Duodenal mucosa (tissue), 2 donors: ENCODE measurements around the gene DOK3.

Experiments used
- H3K27ac ChIP-seq: one replicate; pipeline ENCODE4 v1.7.0; 2013; ENCODE audit warnings: low read depth, low read length
- H3K27me3 ChIP-seq, 2 donors: one replicate each; pipeline ENCODE4 v1.7.0; 2013; ENCODE audit warnings: low read length in 2 of 2, control low read depth in 1 of 2; ENCODE audit not compliant: insufficient read depth in 2 of 2, control insufficient read depth in 1 of 2
- H3K36me3 ChIP-seq, 2 donors: one replicate each; pipeline ENCODE4 v1.7.0; 2013; ENCODE audit warnings: low read length in 2 of 2, control low read depth in 1 of 2; ENCODE audit not compliant: insufficient read depth in 2 of 2, control insufficient read depth in 1 of 2
- H3K4me1 ChIP-seq, 2 donors: one replicate each; pipeline ENCODE4 v1.7.0; 2013; ENCODE audit warnings: low read length in 2 of 2, control low read depth in 1 of 2; ENCODE audit not compliant: insufficient read depth in 2 of 2, control insufficient read depth in 1 of 2
- H3K4me3 ChIP-seq, 2 donors: one replicate each; pipeline ENCODE4 v1.7.0; 2013; ENCODE audit warnings: low read length in 2 of 2, low read depth in 1 of 2
- H3K9ac ChIP-seq, 2 donors: one replicate each; pipeline ENCODE4 v1.7.0; 2013; ENCODE audit warnings: low read length in 2 of 2, low read depth in 1 of 2
- H3K9me3 ChIP-seq, 2 donors: one replicate each; pipeline ENCODE4 v1.7.0; 2013; ENCODE audit warnings: low read length in 2 of 2, control low read depth in 1 of 2; ENCODE audit not compliant: control insufficient read depth in 1 of 2

Gene DOK3

DNA sequence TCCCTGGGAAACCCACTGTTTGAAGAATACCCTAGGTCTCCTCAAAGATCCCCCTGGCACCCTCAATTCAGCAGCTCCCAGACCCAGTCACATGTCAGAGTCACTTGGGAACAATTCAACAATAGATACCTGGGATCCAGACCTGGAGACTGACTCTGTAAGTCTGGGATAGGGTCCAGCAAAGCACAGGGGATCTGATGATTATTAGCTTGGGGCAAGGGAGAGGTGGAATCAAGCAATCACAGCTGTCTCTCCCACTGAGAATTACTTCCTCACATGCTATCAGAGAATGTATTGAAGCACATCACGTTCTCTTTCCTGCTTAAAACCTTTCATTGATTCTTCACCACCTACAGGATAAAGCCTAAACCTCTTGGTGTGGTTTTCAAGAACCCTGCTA is 38.9 kb upstream of the DOK3 start:
- no peak overlapping the region for H3K4me3 ChIP-seq
- H3K27me3 ChIP-seq = no peaks in the 10 kb centered on the region
- peaks cover 17 to 29% of the 10 kb centered on the region in 2 donors for H3K4me1 ChIP-seq
- H3K9me3 ChIP-seq = no peaks in the 10 kb centered on the region
- no peak overlapping the region for H3K27ac ChIP-seq
- H3K36me3 ChIP-seq = peaks cover 0 to 15% of the 10 kb centered on the region in 2 donors
- H3K9ac ChIP-seq = no peak overlapping the region

DNA sequence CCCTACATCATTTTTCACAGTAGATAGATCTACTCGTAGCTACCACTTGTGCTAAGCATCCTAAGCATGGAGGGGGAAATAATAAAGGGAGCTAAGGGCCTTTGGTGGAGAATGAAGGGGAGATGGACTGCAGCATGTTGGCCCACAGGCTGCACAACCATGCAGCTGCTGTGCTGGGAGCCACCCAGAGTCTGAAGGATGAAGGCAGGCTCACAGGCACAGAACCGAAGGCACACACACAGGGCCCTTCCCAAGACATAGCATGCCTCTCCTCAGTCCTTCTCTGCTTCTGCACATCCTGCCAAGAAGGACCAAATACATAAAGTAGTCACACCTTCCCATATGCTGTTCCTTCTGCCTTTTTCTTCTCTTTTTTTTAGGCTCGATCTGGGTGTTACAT is 38.1 kb upstream of the DOK3 start:
- peaks cover 9 to 21% of the 10 kb centered on the region in 2 donors for H3K4me1 ChIP-seq
- H3K4me3 ChIP-seq = no peak overlapping the region
- no peaks in the 10 kb centered on the region for H3K27me3 ChIP-seq
- peaks cover 0 to 15% of the 10 kb centered on the region in 2 donors for H3K36me3 ChIP-seq
- H3K9ac ChIP-seq = no peak overlapping the region
- no peaks in the 10 kb centered on the region for H3K9me3 ChIP-seq
- no peak overlapping the region for H3K27ac ChIP-seq

DNA sequence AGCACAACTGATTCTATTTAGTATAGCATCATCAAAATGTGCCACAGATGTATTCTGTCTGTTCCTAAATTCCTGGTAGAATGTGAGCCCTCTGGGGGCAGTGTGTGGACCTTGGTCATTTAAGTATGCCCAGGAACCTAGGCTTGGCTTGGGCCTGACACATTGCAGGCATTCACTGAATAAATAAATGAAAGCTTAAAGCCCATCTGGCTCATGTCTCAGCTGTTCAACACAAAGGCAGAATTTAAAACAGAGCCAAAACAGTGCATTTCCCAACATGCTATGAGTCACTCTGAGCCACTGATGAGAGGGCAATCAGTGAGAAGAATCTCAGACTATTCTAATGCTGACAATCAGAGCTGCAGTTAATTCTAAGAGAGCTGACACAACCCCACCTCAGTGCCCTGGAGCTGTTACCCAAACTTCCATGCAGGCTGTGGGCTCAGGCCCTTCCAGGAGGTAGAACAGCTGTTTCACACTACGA is 36.7 kb upstream of the DOK3 start:
- Histone ChIP-seq H3K4me1 (peaks cover 4 to 15% of the 10 kb centered on the region in 2 donors), H3K27ac (peak overlapping the region; percentile 32), H3K27me3 (no peaks in the 10 kb centered on the region), H3K4me3 (no peak overlapping the region), H3K9me3 (no peaks in the 10 kb centered on the region), H3K36me3 (peaks cover 4 to 13% of the 10 kb centered on the region in 2 donors), H3K9ac (no peak overlapping the region)

DNA sequence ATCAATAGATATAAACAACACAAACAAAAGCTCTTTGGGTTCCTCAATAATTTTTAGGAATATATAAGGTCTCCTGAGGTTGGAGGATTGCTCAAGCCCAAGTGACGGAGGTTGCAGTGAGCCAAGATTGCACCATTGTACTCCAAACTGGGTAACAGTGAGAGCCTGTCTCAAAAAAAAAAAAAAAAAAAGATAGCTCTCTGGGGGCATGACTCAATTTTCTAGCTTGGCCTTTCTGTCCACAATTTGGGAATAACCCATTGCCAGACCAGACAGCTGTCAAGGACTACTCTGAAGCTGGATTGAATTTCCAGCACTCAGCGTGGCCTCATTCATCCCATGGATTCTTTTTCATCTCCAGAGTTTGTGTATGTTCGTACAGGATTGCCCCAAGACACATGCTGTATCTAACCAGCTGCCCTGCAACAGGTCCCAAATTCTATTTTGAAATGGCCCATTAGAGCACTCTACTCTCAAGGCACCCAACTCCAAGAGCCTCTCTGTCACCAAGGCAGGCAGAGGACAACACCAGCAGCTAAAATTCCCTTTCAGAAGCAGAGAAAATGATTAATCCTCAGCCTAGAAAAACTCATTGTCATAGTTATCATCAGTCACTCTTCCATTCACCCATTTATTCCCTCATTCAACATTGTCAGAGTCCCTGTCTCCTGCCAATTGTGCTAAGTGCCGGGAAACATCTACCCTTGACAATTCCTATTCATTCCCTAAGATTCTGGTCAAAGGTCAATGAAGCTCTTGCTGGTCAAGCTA is 36.0 kb upstream of the DOK3 start:
- Histone ChIP-seq H3K4me3 (no peak overlapping the region), H3K9me3 (no peaks in the 10 kb centered on the region), H3K9ac (no peak overlapping the region), H3K4me1 (peaks cover 4 to 15% of the 10 kb centered on the region in 2 donors), H3K27me3 (no peaks in the 10 kb centered on the region), H3K27ac (peak overlapping the region; percentile 32), H3K36me3 (peaks cover 4 to 8% of the 10 kb centered on the region in 2 donors)

DNA sequence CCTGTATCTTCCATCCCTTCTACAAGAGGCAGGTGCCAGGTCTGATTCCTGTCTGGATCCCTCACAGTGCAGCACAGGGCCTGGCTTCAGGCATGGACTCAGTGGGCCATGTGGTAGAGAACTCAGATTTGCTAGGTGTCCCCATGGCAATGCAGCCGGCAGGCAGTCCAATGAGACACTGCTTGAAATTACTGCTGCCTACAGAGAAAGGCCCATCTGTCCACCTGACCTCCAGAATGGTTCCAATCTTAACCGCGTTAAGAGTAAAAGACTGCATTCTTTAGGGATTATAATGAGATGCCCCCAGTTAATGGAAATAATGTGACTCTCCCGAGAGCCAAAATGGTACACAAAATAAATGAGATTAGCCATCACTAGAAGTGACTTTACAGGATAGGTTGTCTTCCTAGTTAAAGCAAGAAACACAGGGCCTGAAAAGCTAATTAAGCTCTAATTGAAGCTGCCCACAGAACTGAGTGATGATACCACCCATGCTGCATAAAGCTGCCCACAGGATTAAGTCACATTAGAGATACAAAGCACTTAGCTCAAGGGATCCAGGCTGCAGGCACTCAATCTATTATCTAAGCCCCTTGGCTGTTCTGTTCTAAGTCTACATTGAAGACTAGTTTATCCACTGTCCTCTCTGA is 33.3 kb upstream of the DOK3 start:
- Histone ChIP-seq H3K4me3 (no peak overlapping the region), H3K9me3 (no peaks in the 10 kb centered on the region), H3K4me1 (peaks cover 4 to 11% of the 10 kb centered on the region in 2 donors), H3K9ac (no peak overlapping the region), H3K27me3 (no peaks in the 10 kb centered on the region), H3K27ac (no peak overlapping the region), H3K36me3 (peaks cover 12 to 26% of the 10 kb centered on the region in 2 donors)

DNA sequence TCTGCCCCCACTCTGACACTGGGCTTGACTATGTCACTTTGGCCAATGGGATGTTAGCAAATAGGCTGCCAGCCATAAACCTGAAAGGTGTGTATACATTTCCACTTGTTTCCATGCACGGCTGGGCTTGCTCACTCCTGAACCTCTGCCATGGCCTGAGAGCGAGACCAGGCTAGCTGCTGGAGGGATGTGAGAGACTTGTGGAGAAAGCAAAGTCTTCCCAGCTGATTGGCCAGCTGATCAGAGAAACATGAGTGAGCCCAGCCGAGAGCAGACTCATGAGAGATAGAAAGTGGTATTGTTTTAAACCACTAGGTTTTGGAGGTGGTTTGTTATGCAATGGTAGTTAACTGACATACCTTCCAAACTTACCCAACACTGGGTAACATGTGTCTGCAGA is 30.8 kb upstream of the DOK3 start:
- no peaks in the 10 kb centered on the region for H3K4me1 ChIP-seq
- H3K4me3 ChIP-seq = no peak overlapping the region
- no peaks in the 10 kb centered on the region for H3K9me3 ChIP-seq
- no peak overlapping the region for H3K27ac ChIP-seq
- H3K36me3 ChIP-seq = peaks cover 22 to 46% of the 10 kb centered on the region in 2 donors
- H3K27me3 ChIP-seq = no peaks in the 10 kb centered on the region
- no peak overlapping the region for H3K9ac ChIP-seq

DNA sequence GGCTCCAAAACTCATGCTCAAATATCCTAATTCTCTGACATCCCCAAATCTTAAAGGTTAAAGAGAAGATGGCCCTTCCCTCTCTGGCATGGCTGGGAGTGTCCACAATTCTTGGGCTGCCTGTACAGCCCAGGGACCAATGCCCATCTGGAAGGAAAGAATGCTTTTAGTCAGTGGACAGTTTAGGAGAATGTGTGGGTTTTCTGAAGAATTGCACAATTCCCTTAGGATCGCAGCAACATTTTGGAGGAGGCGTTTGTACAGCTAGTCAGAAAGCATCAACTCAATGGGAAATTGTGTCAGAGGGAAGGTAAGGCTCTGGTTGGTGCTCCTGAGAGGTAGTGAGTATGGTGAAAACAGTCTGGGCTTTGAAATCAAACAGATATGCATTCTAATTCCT is 29.8 kb upstream of the DOK3 start:
- Histone ChIP-seq H3K4me1 (no peaks in the 10 kb centered on the region), H3K9me3 (no peaks in the 10 kb centered on the region), H3K27ac (no peak overlapping the region), H3K27me3 (no peaks in the 10 kb centered on the region), H3K9ac (no peak overlapping the region), H3K36me3 (peaks cover 30 to 49% of the 10 kb centered on the region in 2 donors), H3K4me3 (no peak overlapping the region)

DNA sequence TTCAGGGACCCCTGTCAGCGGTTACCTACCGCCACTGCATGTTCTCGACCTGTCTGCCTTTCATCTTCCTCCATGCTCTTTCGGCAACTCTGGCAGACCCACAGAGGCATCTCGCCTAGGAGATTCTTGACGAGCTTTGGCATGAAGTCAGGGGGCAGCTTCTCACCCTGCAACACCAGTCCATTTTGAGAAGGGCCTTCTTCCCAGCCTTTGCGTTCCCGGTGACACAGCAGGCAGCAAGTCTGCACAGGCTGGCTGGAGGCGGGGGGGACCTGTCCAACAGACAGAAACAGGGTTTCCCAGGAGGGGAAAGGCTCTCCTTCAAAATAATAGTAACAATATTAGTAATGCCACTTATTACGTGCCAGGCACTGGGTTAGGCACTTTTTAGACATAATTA is 29.2 kb upstream of the DOK3 start:
- Histone ChIP-seq H3K27me3 (no peaks in the 10 kb centered on the region), H3K4me1 (no peaks in the 10 kb centered on the region), H3K9ac (no peak overlapping the region), H3K27ac (no peak overlapping the region), H3K36me3 (peaks cover 32 to 51% of the 10 kb centered on the region in 2 donors), H3K9me3 (no peaks in the 10 kb centered on the region), H3K4me3 (no peak overlapping the region)

DNA sequence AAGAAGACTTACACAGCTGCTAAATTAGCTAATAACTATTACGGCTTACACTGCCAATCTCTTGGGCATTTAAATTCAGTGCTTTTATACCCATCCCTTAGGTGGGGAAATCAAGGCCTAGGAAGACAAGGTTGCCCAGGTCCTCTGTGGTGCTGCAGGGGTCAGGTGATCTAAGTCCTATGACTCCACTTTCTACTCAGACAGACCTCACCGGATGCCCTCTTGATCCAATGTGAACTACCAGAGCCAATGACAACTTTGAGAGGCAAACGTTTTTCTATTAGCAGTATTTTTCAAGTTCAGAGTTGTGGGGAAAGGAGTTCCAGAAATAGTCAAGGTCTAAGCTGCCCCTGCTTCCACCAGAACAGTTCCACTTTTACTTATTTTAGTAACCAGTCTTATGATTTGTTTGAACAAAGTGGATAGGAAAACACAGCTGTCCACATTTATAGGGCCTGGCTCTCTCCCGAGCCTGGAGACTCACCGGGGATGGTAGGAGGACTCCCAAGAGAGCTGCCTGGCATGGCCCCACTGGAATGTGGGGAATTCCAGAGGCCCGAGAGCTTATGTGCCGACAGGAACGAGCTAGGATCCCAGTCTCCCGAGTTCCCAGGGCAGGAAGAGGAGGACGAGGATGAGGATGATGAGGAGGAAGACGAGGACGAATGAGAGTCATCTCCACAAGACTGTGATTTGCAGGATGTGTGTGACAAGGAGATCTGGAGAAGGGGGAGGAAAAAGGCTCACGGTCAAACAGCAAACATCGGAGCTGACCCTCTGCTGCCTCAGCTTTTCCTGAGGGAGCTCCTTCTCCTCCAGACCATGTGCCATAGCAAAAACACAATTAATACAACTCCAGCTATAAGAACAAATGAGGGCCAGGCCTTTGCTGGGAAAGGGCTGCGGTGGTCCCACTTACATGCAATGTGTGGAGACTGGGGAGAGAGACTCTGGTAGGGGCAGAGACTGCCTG is 28.0 kb upstream of the DOK3 start:
- Histone ChIP-seq H3K9me3 (no peaks in the 10 kb centered on the region), H3K4me3 (no peak overlapping the region), H3K4me1 (no peaks in the 10 kb centered on the region), H3K27me3 (no peaks in the 10 kb centered on the region), H3K27ac (no peak overlapping the region), H3K36me3 (peaks cover 38 to 59% of the 10 kb centered on the region in 2 donors), H3K9ac (no peak overlapping the region)
